Bronchial epithelial cell (primary cell): ENCODE data around the gene DDO. TPM values are rescaled to one million over a fixed set of nuclear protein-coding genes. Genes with fewer than 3 reads are reported as not detected.

Experiments used
- DNase-seq: peaks from one replicate; pipeline ENCODE4 v3.0.0-alpha.2; 2010; ENCODE audit warnings: low read depth
- FAIRE-seq: peaks from 2 replicates; lab custom pipeline; 2011; peaks lifted over from hg19 to GRCh38; lab: Jason Lieb, UNC
- H3K27me3 ChIP-seq: 2 replicates; pipeline ENCODE4 v1.5.1; 2011; ENCODE audit warnings: low read length; ENCODE audit not compliant: control insufficient read depth, insufficient read depth
- H3K36me3 ChIP-seq: 2 replicates; pipeline ENCODE4 v1.5.1; 2011; ENCODE audit warnings: low read length; ENCODE audit not compliant: control insufficient read depth, insufficient read depth
- H3K4me3 ChIP-seq: 2 replicates; pipeline ENCODE4 v1.5.1; 2011; ENCODE audit warnings: mild to moderate bottlenecking, low read depth, low read length, control low read depth
- CTCF ChIP-seq: IDR thresholded peaks from 2 replicates; pipeline ENCODE4 v1.5.1; 2011; ENCODE audit warnings: mild to moderate bottlenecking, moderate library complexity, low read length, control low read depth, inconsistent platforms; ENCODE audit not compliant: insufficient read depth, severe bottlenecking
- total RNA-seq: library from RNA; depleted of rRNA; stranded (reverse); fragments of >200 nt; gene quantifications from 2 replicates; pipeline ENCODE4 v1.2.1, GENCODE V29; 2014

DDO gene
- total RNA-seq, 1 donor from 2014 or later = not detected

- Histone ChIP-seq H3K27me3 (peaks cover 18% of the 10 kb centered on the region), H3K36me3 (no peaks in the 10 kb centered on the region), H3K4me3 (no peak overlapping the region)
- no peak for TF ChIP-seq CTCF
- no peak for DNase-seq
- no peak for FAIRE-seq
These were observed 59.6 kb downstream of the DDO start for GRCh38 chr6:110355727-110356126.

GRCh38 chr6:110355022-110355421 is 60.4 kb downstream of the DDO start:
- DNase-seq (peak; percentile 6), FAIRE-seq (peak; percentile 60)
- TF ChIP-seq CTCF = no peak
- no peaks in the 10 kb centered on the region for H3K36me3 ChIP-seq
- peaks cover 18% of the 10 kb centered on the region for H3K27me3 ChIP-seq
- no peak overlapping the region for H3K4me3 ChIP-seq

- DNase-seq = no peak
- no peak for FAIRE-seq
- TF ChIP-seq CTCF = no peak
- Histone ChIP-seq H3K4me3 (no peak overlapping the region), H3K27me3 (peaks cover 17% of the 10 kb centered on the region), H3K36me3 (no peaks in the 10 kb centered on the region)
These were observed 61.2 kb downstream of the DDO start for GRCh38 chr6:110354153-110354552.

- DNase-seq (no peak), FAIRE-seq (no peak)
- Histone ChIP-seq H3K27me3 (peaks cover 12% of the 10 kb centered on the region), H3K36me3 (no peaks in the 10 kb centered on the region), H3K4me3 (no peak overlapping the region)
- no peak for TF ChIP-seq CTCF
These were observed 61.8 kb downstream of the DDO start for GRCh38 chr6:110353457-110354001.

GRCh38 chr6:110352563-110353262 is 62.7 kb downstream of the DDO start:
- peaks cover 7% of the 10 kb centered on the region for H3K27me3 ChIP-seq
- FAIRE-seq = no peak
- DNase-seq = no peak
- no peak for TF ChIP-seq CTCF
- H3K36me3 ChIP-seq = no peaks in the 10 kb centered on the region
- H3K4me3 ChIP-seq = no peak overlapping the region
